ENCODE measurements around the gene TMA7. TPM values are rescaled to one million over a fixed set of nuclear protein-coding genes. Genes with fewer than 3 reads are reported as not detected.

TMA7 gene
- total and polyA plus RNA-seq, 10 of the 15 experiments (the other 5 are each of a cell fraction or from before 2014, with no cell fraction given), result 319 to 1,760 (median 752) TPM

DNA sequence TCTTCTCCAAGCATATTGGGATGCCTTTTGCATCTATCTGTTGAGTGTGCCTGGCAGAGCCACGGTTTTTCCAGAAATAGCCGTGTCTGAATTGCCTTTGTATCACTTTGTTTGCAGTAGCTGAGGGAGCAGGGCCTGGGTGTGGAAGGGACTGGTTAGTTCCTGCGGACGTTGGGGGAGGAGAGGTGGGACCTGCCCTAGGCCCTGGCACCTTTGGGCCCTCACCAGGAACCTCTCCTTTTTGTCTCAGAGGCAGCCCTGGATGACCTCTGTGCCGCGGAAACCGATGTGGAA is 25.1 kb downstream of the TMA7 start (continued):
- TF ChIP-seq, protein P1, sequence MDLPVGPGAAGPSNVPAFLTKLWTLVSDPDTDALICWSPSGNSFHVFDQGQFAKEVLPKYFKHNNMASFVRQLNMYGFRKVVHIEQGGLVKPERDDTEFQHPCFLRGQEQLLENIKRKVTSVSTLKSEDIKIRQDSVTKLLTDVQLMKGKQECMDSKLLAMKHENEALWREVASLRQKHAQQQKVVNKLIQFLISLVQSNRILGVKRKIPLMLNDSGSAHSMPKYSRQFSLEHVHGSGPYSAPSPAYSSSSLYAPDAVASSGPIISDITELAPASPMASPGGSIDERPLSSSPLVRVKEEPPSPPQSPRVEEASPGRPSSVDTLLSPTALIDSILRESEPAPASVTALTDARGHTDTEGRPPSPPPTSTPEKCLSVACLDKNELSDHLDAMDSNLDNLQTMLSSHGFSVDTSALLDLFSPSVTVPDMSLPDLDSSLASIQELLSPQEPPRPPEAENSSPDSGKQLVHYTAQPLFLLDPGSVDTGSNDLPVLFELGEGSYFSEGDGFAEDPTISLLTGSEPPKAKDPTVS (IDR thresholded peaks at IDR 0.05; ENCODE audit: low read depth, low read length), result no peak
- TF ChIP-seq CHD4 (IDR thresholded peaks at IDR 0.05) (no peak), POLR2AphosphoS5 (IDR thresholded peaks at IDR 0.05; ENCODE audit: low read length) (no peak)

DNA sequence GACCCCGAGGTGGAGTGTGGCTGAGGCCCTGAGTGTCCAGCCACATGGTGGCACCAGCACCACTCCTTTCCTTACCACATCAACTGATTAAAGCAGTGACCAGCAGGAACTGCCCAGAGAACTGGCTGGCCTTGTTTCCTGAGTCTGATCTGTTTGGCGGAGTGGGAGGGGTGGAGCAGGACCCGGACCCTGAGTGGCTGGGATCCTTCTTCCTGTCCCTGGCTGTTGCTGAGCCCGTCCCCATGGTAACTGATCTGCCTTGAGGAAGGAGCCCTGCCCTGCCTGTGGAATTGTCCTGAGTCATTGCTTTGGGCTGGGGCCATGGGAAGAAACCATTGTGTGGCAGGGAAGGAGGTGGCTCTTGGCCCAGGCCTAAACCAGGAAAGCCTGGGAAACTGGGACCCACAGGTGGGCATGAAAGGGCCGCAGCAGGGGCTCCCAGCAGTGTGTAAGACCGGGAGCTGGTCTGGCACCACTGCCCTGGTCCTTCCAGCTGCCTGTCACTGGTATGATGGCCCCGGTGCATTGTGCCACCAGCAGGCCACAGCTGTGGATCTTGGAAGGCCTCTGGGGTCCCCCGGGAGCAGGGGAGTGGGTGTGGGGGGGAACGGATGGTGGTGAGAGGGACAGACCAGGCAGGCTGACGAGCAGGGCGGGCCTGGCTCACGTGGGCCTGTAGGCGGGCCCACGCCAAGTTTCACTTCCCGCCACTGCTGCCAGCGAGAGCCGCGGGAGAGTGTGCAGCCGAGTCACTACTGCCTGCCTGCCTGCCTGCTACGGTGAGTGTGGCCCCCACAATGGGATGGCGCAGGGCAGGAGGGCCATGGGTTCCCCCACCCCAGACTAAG is 25.7 kb downstream of the TMA7 start:
- ChIA-PET SMC1A (ENCODE audit: uncharacterized antibody, unreplicated experiment) (interaction anchor here (0.9 to 4.2 kb wide), 10 partner anchors 25 to 219 kb away, joined by 3 to 22 read pairs (median 5); partner anchors contain the start of genes CCDC51, PFKFB4 and TMA7), RAD21 (ENCODE audit: unreplicated experiment) (interaction anchor here (0.5 to 2.5 kb wide), 11 partner anchors 26 to 554 kb away, joined by 3 to 20 read pairs (median 6); partner anchors contain the start of genes CCDC51, NME6, PFKFB4 and SLC26A6), CTCF (interaction anchor here (0.6 to 6.1 kb wide), 9 partner anchors 21 to 197 kb away, joined by 3 to 58 read pairs (median 11); partner anchors contain the start of genes CCDC51, PFKFB4 and TMA7), POLR2A (interaction anchor here (0.6 to 10.0 kb wide), 6 partner anchors 8 to 225 kb away, joined by 3 to 91 read pairs (median 6); partner anchors contain the start of genes CCDC51, PFKFB4, TMA7 and ZNF589)
- H3K9me3 ChIP-seq (replicated peaks; ENCODE audit: control insufficient read depth, insufficient read depth, low read length), result no peaks in the 10 kb centered on the region
- in situ Hi-C loops (cut with MboI) (no loop called here), intact Hi-C loops (cut with micrococcal nuclease; ENCODE audit: unreplicated experiment) (loop anchor here (1.0 kb wide), 2 partner anchors 42 to 83 kb away; no protein-coding TSS in a partner anchor)
- 8% methylated on average over 21 of the region's 21 CpGs for WGBS (ENCODE audit: insufficient coverage, insufficient replicate concordance, low lambda C conversion rate, missing lambda C conversion rate)
- peak; percentile 85 for FAIRE-seq
- peaks cover 41% of the 10 kb centered on the region for H3K4me1 ChIP-seq (ENCODE audit: control insufficient read depth, insufficient read depth, low read length)
- peaks cover 9 to 14% of the 10 kb centered on the region in 2 experiments; a peak in 3 of 4 replicates for H3K36me3 ChIP-seq (ENCODE audit: control insufficient read depth in 2 of 2, insufficient read depth in 2 of 2, low read length in 1 of 2)
- peak overlapping the region; percentile 88 for H3K4me3 ChIP-seq
- no peaks in the 10 kb centered on the region for H4K20me1 ChIP-seq (ENCODE audit: control insufficient read depth, insufficient read depth)
- peaks cover 51% of the 10 kb centered on the region for H3K79me2 ChIP-seq (ENCODE audit: control insufficient read depth, insufficient read depth, low read length)
- no TSS peak for BruUV-seq (replicated peaks)
- DNase-seq (ENCODE audit: low read depth, low spot score), result no peak
- H2AFZ ChIP-seq (ENCODE audit: control insufficient read depth, low read depth, low read length), result peak overlapping the region; percentile 87
- peak overlapping the region; percentile 97 for H3K9ac ChIP-seq (ENCODE audit: control insufficient read depth, insufficient read depth, low read length)
- H3K27me3 ChIP-seq (replicated peaks in 1 of 2; ENCODE audit: control insufficient read depth in 2 of 2, insufficient read depth in 2 of 2, low read length in 1 of 2), result no peaks in the 10 kb centered on the region
- H3K4me2 ChIP-seq (ENCODE audit: control insufficient read depth, insufficient read depth), result peak overlapping the region; percentile 100
- H3K27ac ChIP-seq (ENCODE audit: control insufficient read depth, insufficient read depth), result peak overlapping the region; percentile 96
- peak; percentile 94 for ATAC-seq
- peak; percentile 68; the same call in 1 of the 2 replicates for TF ChIP-seq CHD2 (IDR thresholded peaks at IDR 0.05; ENCODE audit: borderline replicate concordance, low read depth, low read length)
- TF ChIP-seq CHD1 (IDR thresholded peaks at IDR 0.05; ENCODE audit: low read depth, low read length), result no peak
- peak; percentile 70 for TF ChIP-seq SMAD1 (IDR thresholded peaks at IDR 0.05; ENCODE audit: low read depth, partially characterized antibody)
- no peak for TF ChIP-seq ZNF217 (IDR thresholded peaks at IDR 0.05)
- 0 out of 2 replicates have a peak, but pooled peaks have one; percentile 9 for TF ChIP-seq ZNF24 (IDR thresholded peaks at IDR 0.05)
- peak; percentile 53 for TF ChIP-seq SIN3A (IDR thresholded peaks at IDR 0.05; ENCODE audit: low read depth, low read length)
- peak; percentile 90; the same call in 1 of the 2 replicates for TF ChIP-seq POLR2AphosphoS2 (IDR thresholded peaks at IDR 0.05; ENCODE audit: low read depth, low read length)
- TF ChIP-seq FOXM1 (IDR thresholded peaks at IDR 0.05; ENCODE audit: low read depth, low read length), result no peak
- TF ChIP-seq, protein P2, sequence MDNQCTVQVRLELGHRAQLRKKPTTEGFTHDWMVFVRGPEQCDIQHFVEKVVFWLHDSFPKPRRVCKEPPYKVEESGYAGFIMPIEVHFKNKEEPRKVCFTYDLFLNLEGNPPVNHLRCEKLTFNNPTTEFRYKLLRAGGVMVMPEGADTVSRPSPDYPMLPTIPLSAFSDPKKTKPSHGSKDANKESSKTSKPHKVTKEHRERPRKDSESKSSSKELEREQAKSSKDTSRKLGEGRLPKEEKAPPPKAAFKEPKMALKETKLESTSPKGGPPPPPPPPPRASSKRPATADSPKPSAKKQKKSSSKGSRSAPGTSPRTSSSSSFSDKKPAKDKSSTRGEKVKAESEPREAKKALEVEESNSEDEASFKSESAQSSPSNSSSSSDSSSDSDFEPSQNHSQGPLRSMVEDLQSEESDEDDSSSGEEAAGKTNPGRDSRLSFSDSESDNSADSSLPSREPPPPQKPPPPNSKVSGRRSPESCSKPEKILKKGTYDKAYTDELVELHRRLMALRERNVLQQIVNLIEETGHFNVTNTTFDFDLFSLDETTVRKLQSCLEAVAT (IDR thresholded peaks at IDR 0.05), result peak; percentile 83; the same call in 1 of the 2 replicates
- TF ChIP-seq, protein P3, sequence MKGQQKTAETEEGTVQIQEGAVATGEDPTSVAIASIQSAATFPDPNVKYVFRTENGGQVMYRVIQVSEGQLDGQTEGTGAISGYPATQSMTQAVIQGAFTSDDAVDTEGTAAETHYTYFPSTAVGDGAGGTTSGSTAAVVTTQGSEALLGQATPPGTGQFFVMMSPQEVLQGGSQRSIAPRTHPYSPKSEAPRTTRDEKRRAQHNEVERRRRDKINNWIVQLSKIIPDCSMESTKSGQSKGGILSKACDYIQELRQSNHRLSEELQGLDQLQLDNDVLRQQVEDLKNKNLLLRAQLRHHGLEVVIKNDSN (IDR thresholded peaks at IDR 0.05; ENCODE audit: borderline replicate concordance, extremely low read length, insufficient read depth, low read depth, low read length), result peak; percentile 93
- peak; percentile 94 for TF ChIP-seq DPF2 (IDR thresholded peaks at IDR 0.05)
- peak; percentile 90 for TF ChIP-seq POU2F2 (IDR thresholded peaks at IDR 0.05; ENCODE audit: borderline replicate concordance, low read depth, low read length)
- no peak for TF ChIP-seq NR2C1 (IDR thresholded peaks at IDR 0.05)
- peak; percentile 80 for TF ChIP-seq MXI1 (IDR thresholded peaks at IDR 0.05; ENCODE audit: low read depth, low read length)
- peak; percentile 46; the same call in 1 of the 2 replicates for TF ChIP-seq SMARCA5 (IDR thresholded peaks at IDR 0.05)
- peak; percentile 98 for TF ChIP-seq POLR2A (IDR thresholded peaks at IDR 0.05; ENCODE audit: low read depth, low read length)

All from GM12878 (cell line).